Osteoblast (primary cell): ENCODE measurements around the gene TARM1. TPM values are rescaled to one million over a fixed set of nuclear protein-coding genes. Genes with fewer than 3 reads are reported as not detected.

ENCODE experiments used
- DNase-seq: peaks from one replicate; pipeline ENCODE4 v3.0.0; 2011; ENCODE audit warnings: low spot score, mixed read lengths; ENCODE audit not compliant: insufficient read length; ENCODE audit errors: missing footprints
- H2AFZ ChIP-seq: 2 replicates; pipeline ENCODE4 v1.6.0; 2011; ENCODE audit warnings: mild to moderate bottlenecking, low read length
- H3K27ac ChIP-seq: 2 replicates; pipeline ENCODE4 v1.5.1; 2011; ENCODE audit warnings: mild to moderate bottlenecking, low read depth, low read length, moderate library complexity
- H3K27me3 ChIP-seq: 2 replicates; pipeline ENCODE4 v1.6.0; 2012; ENCODE audit warnings: mild to moderate bottlenecking, control low read depth, inconsistent platforms, low read length, moderate library complexity; ENCODE audit not compliant: insufficient read depth
- H3K36me3 ChIP-seq: 2 replicates; pipeline ENCODE4 v1.5.1; 2011; ENCODE audit warnings: mild to moderate bottlenecking, low read length, control low read depth, moderate library complexity; ENCODE audit not compliant: insufficient read depth
- H3K4me1 ChIP-seq: 2 replicates; pipeline ENCODE4 v1.5.1; 2011; ENCODE audit warnings: mild to moderate bottlenecking, low read length, control low read depth, moderate library complexity; ENCODE audit not compliant: insufficient read depth
- H3K4me2 ChIP-seq: 2 replicates; pipeline ENCODE4 v1.6.0; 2011; ENCODE audit warnings: mild to moderate bottlenecking, low read length; ENCODE audit not compliant: insufficient read depth
- H3K4me3 ChIP-seq: fragments of 200-600 bp; sonication (generic); 3 replicates; pipeline ENCODE4 v1.5.1; 2012; ENCODE audit warnings: mild to moderate bottlenecking, low read length, inconsistent platforms; ENCODE audit not compliant: insufficient read depth
- H3K79me2 ChIP-seq: 2 replicates; pipeline ENCODE4 v1.6.0; 2012; ENCODE audit warnings: mild to moderate bottlenecking, low read length, control low read depth, inconsistent platforms; ENCODE audit not compliant: insufficient read depth
- H3K9me3 ChIP-seq: 2 replicates; pipeline ENCODE4 v1.5.1; 2011; ENCODE audit warnings: low read depth, low read length, control low read depth
- H4K20me1 ChIP-seq: 2 replicates; pipeline ENCODE4 v1.6.0; 2012; ENCODE audit warnings: mild to moderate bottlenecking, low read length, control low read depth; ENCODE audit not compliant: insufficient read depth
- total RNA-seq: library from RNA; depleted of rRNA; stranded (reverse); fragments of >200 nt; gene quantifications from 2 replicates; pipeline ENCODE4 v1.2.3, GENCODE V29; 2012
- TF ChIP-seq, protein P1 (sequence below): IDR thresholded peaks from 2 replicates; pipeline ENCODE4 v1.5.1; 2011; ENCODE audit warnings: mild to moderate bottlenecking, low read depth, low read length, moderate library complexity; ENCODE audit errors: extremely low read depth

TARM1 gene
- total RNA-seq, 1 donor, result not detected

DNA sequence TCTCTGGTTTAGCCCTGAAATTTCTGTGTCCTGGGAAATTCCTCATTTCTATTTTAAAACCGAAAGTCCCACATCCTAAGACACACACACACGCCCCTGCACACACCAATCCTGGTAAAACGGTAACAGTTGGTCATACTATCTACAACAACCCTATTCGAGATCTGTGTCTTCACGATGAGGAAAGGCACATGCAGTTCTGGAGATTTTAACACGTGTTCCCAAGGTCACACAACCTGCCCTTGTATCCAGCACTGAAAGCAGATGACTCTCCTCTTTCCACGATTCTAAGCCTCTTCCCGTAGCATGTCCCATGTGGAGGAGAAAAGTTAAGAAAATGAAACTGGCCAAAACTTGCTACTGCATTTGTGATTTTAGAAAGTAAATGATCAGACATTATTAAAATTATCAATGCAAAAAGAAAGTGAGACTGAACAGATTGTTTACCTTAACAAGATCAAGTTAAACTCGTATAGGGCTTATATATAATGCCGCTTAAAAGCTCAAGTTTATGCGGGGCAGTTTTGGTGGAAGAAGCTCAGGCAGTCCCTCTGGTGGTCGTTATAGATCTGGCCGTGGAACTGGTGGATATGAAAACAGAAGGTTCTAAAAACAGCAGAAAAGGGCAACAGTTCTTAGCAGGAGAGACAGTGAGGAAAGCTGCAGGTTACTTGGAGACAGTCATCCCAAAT, 50.1 kb downstream of the TARM1 start:
- H3K4me3 ChIP-seq, result peak overlapping the region; percentile 72
- no peaks in the 10 kb centered on the region for H4K20me1 ChIP-seq
- no peaks in the 10 kb centered on the region for H3K79me2 ChIP-seq
- DNase-seq, result no peak
- H3K36me3 ChIP-seq, result no peaks in the 10 kb centered on the region
- peak overlapping the region; percentile 89 for H2AFZ ChIP-seq
- H3K27ac ChIP-seq, result no peak overlapping the region
- H3K4me2 ChIP-seq, result peak overlapping the region; percentile 94
- H3K4me1 ChIP-seq, result peaks cover 4% of the 10 kb centered on the region
- H3K27me3 ChIP-seq, result no peaks in the 10 kb centered on the region
- no peaks in the 10 kb centered on the region for H3K9me3 ChIP-seq
- TF ChIP-seq, protein P1, sequence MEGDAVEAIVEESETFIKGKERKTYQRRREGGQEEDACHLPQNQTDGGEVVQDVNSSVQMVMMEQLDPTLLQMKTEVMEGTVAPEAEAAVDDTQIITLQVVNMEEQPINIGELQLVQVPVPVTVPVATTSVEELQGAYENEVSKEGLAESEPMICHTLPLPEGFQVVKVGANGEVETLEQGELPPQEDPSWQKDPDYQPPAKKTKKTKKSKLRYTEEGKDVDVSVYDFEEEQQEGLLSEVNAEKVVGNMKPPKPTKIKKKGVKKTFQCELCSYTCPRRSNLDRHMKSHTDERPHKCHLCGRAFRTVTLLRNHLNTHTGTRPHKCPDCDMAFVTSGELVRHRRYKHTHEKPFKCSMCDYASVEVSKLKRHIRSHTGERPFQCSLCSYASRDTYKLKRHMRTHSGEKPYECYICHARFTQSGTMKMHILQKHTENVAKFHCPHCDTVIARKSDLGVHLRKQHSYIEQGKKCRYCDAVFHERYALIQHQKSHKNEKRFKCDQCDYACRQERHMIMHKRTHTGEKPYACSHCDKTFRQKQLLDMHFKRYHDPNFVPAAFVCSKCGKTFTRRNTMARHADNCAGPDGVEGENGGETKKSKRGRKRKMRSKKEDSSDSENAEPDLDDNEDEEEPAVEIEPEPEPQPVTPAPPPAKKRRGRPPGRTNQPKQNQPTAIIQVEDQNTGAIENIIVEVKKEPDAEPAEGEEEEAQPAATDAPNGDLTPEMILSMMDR, result peak; percentile 70

DNA sequence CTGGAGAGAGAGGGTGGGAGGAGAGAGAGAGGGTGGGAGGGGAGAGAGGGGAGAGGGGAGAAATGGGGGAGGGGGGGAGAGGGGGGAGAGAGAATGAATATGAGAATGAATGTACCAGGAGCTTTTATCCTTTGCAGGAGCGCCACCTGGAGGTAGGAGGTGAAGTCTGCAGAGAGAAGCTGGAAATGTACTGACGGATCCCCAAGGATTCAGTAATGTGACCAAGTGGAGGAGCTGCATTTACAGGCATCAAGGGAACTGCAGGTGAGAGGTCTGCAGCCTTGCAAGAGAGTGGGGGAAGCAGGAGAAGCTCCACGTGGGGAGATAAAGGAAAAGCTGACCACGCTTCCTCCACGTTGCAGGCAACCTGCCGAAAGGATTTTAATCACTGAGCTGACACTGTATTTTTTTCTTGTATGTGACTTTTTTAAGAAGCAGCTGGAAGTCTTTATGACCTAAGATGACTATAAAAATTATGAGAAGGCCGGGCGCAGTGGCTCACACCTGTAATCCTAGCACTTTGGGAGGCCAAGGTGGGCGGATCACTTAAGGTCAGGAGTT, 51.2 kb downstream of the TARM1 start:
- Histone ChIP-seq H2AFZ (no peak overlapping the region), H3K4me2 (peak overlapping the region; percentile 53)
- no peak for DNase-seq

DNA sequence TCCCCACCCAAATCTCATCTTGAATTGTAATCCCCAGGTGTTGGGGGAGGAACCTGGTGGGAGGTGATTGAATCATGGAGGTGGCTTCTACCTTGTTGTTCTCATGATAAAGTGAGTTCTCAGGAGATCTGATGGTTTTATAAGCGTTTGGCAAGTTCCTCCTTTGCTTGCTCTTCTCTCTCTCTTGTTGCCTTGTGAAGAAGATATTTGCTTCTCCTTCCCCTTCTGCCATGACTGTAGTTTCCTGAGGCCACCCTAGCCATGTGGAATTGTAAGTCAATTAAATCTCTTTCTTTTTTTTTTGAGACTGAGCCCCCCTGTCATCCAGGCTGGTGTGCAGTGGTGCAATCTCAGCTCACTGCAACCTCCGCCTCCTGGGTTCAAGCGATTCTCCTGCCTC, 51.9 kb downstream of the TARM1 start:
- TF ChIP-seq, protein P1, result no peak
- H4K20me1 ChIP-seq, result no peaks in the 10 kb centered on the region
- no peak overlapping the region for H2AFZ ChIP-seq
- DNase-seq, result no peak
- H3K36me3 ChIP-seq, result no peaks in the 10 kb centered on the region
- no peak overlapping the region for H3K4me2 ChIP-seq
- no peaks in the 10 kb centered on the region for H3K27me3 ChIP-seq
- no peak overlapping the region for H3K4me3 ChIP-seq
- no peaks in the 10 kb centered on the region for H3K79me2 ChIP-seq
- H3K9me3 ChIP-seq, result no peaks in the 10 kb centered on the region
- no peak overlapping the region for H3K27ac ChIP-seq
- H3K4me1 ChIP-seq, result no peaks in the 10 kb centered on the region

More for the DNA sequence above, 51.2 kb downstream of the TARM1 start:
- TF ChIP-seq, protein P1, result peak; percentile 61
- Histone ChIP-seq H3K36me3 (no peaks in the 10 kb centered on the region), H3K27ac (no peak overlapping the region), H3K27me3 (no peaks in the 10 kb centered on the region), H3K79me2 (no peaks in the 10 kb centered on the region), H3K9me3 (no peaks in the 10 kb centered on the region), H3K4me1 (no peaks in the 10 kb centered on the region), H3K4me3 (no peak overlapping the region), H4K20me1 (no peaks in the 10 kb centered on the region)

DNA sequence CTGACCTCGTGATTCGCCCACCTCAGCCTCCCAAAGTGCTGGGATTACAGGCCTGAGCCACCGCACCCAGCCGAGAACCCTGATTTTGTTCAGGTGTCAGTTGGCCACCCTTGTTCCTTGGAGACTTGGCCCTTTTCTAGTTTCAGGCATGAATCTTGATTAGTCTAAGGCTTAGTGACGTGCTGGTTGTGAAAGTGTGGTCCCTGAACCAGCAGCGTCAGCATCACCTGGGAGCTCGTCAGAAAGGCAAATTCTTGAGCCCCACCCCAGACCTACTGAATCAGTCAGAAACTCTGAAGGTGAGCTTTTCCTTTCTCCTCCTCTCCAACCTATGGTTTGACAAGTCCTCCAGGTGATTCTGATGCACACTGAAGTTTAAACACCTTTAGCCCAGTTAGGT, 54.5 kb downstream of the TARM1 start:
- Histone ChIP-seq H3K4me2 (no peak overlapping the region), H3K79me2 (no peaks in the 10 kb centered on the region), H4K20me1 (no peaks in the 10 kb centered on the region), H3K9me3 (no peaks in the 10 kb centered on the region), H3K27me3 (no peaks in the 10 kb centered on the region), H3K27ac (no peak overlapping the region), H3K36me3 (no peaks in the 10 kb centered on the region), H3K4me1 (peaks cover 15% of the 10 kb centered on the region), H2AFZ (no peak overlapping the region), H3K4me3 (no peak overlapping the region)
- TF ChIP-seq, protein P1, result no peak
- DNase-seq, result no peak
